ENCODE results near the gene FAM90A1.
"Not testable (repeated sequence)": the region's sequence is repeated elsewhere in the genome, so short reads cannot be mapped to it uniquely, and the experiment has no call there.

FAM90A1 gene

GRCh38 chr12:8226992-8227731, at the start of gene FAM90A1:
TSS of gene FAM90A1 (minus strand) at chr12:8227618. CDS start at chr12:8224832, 2,786 bp downstream.
- DNase-seq (ENCODE audit: low read depth): not testable (repeated sequence)
- H3K4me3 ChIP-seq (ENCODE audit: low read length): peak within 1 kb of the TSS; percentile 36

GRCh38 chr12:8276397-8276796, 49.0 kb upstream of the FAM90A1 start:
- not testable (repeated sequence) for H3K4me3 ChIP-seq (ENCODE audit: low read length); DNase-seq (ENCODE audit: low read depth)

DNA sequence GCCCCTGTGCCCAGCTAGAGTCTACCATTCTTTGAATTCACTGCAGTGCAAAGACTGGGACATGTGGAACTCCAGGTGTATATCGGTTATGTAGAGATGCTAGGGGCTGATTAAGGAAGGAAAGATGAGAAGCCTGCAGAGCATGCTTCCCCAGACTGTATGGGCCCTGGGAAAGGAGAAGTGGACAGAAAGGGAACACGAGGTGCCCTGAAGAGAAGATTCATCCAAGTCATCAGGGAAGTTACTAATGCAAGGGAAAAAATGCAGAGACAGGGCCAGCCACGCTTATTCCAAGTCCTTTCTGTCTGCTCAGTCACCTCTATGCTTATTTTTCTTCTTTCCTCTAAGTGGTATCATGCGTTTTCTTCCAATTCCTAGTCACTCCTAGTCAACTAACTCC, 39.3 kb upstream of the FAM90A1 start:
- H3K4me3 ChIP-seq (ENCODE audit: low read length); DNase-seq (ENCODE audit: low read depth): not testable (repeated sequence)

GRCh38 chr12:8264236-8264635, 36.8 kb upstream of the FAM90A1 start:
- not testable (repeated sequence) for DNase-seq (ENCODE audit: low read depth); H3K4me3 ChIP-seq (ENCODE audit: low read length)

GRCh38 chr12:8261111-8261554, 33.7 kb upstream of the FAM90A1 start:
- DNase-seq (ENCODE audit: low read depth); H3K4me3 ChIP-seq (ENCODE audit: low read length): not testable (repeated sequence)

- H3K4me3 ChIP-seq (ENCODE audit: low read length); DNase-seq (ENCODE audit: low read depth): not testable (repeated sequence)
These were observed 28.9 kb upstream of the FAM90A1 start for GRCh38 chr12:8256356-8256755.

DNA sequence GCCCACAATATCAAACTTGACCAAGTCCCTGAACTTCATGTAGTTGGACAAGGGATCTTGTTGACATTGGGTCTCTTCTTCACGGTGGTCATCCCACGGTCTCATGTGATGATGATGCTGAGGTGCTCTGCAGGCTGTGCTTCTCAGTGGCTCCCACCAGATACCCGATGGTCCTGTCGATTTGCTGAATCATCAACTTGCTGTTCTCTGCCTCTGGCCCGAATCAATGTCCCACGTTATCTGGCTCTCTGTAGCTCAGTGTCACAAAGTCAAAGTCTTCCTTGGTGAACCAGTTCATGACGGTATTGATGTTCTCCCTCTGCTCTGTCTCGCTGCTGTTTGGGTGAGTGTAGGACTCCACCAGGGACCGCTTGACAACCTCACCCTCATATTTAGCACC, 27.3 kb upstream of the FAM90A1 start:
- not testable (repeated sequence) for H3K4me3 ChIP-seq (ENCODE audit: low read length); DNase-seq (ENCODE audit: low read depth)

GRCh38 chr12:8252056-8252818, 24.8 kb upstream of the FAM90A1 start:
- not testable (repeated sequence) for DNase-seq (ENCODE audit: low read depth); H3K4me3 ChIP-seq (ENCODE audit: low read length)

DNA sequence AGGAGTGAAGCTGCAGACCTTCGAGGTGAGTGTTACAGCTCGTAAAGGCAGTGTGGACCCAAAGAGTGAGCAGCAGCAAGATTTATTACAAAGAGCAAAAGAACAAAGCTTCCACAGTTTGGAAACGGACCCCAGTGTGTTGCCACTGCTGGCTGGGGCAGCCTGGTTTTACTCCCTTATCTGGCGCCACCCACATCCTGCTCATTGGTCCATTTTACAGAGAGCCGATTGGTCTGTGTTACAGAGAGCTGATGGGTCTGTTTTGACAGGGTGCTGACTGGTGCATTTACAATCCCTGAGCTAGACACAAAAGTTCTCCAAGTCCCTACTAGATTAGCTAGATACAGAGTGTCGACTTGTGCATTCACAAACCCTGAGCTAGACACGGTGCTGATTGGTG, 24.2 kb upstream of the FAM90A1 start:
- not testable (repeated sequence) for H3K4me3 ChIP-seq (ENCODE audit: low read length); DNase-seq (ENCODE audit: low read depth)

DNA sequence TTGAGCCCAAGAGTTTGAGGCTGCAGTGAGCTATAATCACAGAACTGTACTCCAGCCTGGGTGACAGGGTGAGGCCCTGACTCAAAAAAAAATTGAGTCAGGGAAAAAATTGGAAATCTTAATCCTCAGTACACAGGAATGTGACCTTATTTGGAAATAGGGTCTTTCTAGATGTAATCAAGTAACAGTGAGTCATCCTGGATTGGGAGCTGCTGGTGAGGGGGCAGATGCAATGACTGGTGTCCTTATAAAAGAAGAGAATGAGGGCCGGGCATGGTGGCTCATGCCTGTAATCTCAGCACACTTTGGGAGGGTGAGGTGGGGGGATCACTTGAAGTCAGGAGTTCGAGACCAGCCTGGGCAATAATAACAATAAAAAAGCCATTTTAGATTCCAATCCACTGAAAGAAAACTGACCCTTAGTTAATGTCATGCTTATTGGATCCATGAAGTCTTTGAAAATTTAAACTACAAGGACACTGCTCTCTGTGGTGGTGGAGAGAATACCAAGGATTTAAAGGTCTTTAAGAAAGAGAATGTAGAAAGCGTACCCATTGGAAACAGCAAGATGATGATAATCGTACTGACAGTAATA, 19.6 kb upstream of the FAM90A1 start:
- peak; percentile 22 for DNase-seq (ENCODE audit: low read depth)
- H3K4me3 ChIP-seq (ENCODE audit: low read length): not testable (repeated sequence)

DNA sequence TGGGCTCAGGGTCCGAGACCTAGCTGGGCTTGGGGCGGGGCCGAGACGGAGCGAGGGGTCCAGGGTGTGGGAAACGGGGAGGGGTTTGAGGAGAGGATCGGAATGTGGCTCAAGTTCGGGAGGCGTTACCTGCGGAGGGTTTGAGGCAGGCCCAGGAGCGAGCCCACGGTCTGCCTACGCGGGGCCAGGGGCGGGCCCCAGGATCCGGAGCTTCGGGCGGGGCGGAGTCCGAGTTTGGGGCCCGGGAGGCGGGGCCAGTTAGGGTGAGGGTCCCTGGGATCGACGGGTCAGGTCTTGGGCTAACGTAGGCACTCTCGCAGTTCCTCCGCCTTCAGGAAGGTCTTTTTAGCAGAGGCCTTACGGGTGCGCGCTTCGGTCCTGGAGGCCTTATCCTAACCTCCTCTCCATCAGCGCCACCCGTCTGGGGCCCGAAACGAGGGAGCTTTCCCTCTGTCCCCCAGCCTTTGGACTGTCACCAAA, 16.3 kb upstream of the FAM90A1 start:
- peak; percentile 12 for DNase-seq (ENCODE audit: low read depth)
- peak overlapping the region; percentile 68 for H3K4me3 ChIP-seq (ENCODE audit: low read length)

DNA sequence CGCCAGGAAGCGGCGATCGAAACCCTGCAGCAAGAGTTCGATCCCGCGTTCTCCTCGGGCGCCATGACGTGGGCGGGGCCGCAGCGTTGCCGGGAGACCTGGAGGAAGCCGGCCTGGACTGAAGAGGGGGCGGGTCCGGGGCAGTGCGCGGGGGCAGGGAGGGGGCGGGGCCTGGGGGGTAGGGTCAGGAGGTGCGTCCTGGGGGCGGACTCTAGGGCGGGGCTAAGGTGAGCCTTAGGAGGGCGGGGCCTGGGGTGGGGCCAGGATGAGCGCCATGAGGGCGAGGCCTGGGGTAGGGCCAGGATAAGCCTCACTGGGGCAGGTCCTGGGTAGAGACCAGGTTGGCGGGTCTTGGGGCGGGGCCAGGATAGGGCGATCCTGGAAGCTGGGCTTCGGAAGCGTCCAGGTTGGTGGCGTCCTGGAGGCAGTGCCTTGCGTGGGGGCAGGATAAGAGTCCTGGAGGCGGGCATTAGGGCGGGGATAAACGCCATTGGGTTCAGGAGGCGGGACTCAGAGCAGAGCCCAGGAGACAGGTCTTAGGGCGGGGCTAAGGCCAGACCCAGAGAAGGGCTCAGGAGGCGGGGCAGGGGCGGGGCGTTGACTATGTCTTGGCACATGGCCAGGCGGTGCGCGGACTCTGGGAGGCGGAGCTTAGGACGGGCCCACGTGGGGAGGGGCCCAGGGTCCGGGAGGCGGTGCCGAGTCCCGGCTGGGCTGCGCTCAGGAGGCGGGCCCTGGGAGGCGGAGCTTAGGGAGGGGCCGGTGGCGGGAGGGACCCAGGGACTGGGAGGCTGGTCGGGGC, 15.7 kb upstream of the FAM90A1 start:
- peak; percentile 95 for DNase-seq (ENCODE audit: low read depth)
- peak overlapping the region; percentile 74 for H3K4me3 ChIP-seq (ENCODE audit: low read length)

DNA sequence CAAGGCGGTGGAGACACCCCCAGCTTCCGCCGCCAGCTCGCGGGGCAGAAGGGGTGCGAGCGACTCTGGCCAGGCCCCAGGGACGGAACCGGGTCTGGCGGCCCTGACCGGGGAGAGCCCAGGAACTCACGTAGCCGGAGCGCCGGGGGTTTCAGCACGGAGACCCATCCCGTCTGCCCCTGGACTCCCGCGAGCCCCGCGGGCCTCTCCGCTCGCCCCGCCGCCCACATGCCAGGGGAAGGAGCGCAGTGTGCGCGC, 15.1 kb upstream of the FAM90A1 start:
- peak overlapping the region; percentile 74 for H3K4me3 ChIP-seq (ENCODE audit: low read length)
- not testable (repeated sequence) for DNase-seq (ENCODE audit: low read depth)

- DNase-seq (ENCODE audit: low read depth): peak; percentile 45
- H3K4me3 ChIP-seq (ENCODE audit: low read length): peak overlapping the region; percentile 74
These were observed 14.7 kb upstream of the FAM90A1 start for GRCh38 chr12:8241917-8242621.

DNA sequence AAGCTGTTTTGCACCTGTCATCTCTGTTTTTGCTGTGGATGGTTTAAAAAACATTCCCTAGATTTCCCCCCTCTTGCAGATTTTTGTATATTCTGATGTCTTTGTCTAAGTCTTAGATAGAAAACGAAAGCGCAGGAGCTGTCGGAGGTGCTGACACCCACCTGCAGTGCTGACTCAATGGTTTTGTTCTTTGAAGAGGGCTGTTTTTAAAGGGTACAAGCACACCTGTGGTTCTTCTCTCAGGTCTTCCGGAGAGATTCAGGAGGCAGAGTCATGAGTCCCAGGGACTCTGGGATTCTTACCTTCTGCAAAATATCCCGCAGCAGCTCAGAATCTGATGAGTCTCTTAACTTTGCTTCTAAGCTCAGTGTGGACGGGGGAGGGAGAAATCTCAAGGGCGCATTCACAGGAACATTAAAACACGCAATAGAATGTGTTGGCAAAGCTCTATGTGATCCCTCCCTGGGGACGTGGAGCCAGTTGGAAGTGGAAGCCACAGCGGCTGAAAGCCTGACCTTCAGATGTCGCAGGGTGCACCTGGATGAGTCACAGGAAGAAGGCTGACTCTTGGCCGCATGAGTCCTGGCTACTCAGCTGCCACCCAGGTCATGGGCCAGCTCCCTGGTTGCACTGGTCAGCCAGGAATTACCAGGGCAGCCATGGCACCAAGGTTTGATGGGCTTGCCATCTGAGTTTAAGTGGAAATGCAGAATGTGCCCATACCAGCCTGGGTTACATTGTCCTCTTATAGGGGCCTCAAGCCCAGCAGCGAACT, 13.1 kb upstream of the FAM90A1 start:
- DNase-seq (ENCODE audit: low read depth); H3K4me3 ChIP-seq (ENCODE audit: low read length): not testable (repeated sequence)

DNA sequence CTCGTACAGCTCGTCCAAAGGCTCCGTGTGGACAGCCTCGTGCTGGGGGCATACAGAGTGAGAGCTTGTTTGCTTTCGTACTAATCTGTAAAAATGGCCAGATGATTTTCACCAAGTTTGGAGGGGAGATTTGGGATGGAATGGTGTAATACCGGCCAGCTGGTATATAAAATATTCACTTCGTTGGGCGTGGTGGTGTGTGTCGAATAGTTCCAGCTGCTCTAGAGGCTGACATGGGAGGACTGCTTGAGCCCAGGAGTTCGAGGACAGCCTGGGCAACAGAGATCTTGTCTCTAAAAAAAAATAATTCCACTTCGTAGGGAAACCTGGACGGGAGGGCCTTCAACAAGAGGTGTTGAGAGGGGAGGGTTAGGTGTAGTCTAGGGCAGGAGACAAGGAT, 9.6 kb upstream of the FAM90A1 start:
- not testable (repeated sequence) for H3K4me3 ChIP-seq (ENCODE audit: low read length); DNase-seq (ENCODE audit: low read depth)

DNA sequence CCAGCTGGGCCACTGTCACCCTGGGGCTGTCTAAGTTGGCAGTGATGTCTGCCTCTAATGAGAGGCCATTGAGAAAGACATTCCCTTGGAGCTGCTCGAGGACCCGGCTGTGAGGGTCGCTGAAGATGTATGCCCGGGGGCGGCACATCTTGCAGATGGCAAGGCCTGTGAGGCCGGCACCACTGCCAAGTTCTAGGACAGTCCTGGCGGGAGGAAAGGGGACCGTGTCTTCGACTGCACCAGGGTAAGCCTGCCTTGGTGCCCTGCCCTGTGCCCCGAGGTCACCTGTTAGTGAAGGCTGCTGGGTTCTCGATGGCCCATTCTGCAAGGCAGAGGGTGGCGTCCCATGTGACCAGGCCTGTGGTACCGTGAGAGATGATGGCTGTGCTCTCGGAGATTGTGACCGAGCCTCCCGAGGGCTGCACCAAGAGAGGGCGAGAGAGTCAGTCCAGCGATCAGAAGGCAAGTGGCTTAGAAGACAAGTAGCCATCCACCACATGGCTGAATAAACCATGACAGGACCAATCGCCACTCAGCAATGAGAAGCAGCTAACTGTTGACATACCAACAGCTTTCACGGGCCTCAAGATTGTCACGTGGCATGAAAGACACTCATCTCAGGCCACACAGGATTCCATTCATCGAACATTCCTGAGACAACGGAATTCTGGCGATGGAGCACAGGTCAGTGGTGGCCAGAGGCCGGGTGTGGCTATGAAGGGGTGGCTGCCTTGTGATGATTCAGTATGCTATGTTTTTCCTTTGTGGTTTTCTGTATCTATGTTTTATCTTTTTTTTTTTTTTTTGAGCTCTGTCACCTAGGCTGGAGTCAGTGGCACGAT, 8.1 kb upstream of the FAM90A1 start:
- peak; percentile 93 for DNase-seq (ENCODE audit: low read depth)
- H3K4me3 ChIP-seq (ENCODE audit: low read length): not testable (repeated sequence)

Data from AG10803 (cell line).